ENCODE measurements around the gene TBC1D24. TPM values are rescaled to one million over a fixed set of nuclear protein-coding genes. Genes with fewer than 3 reads are reported as not detected.

TBC1D24 gene
- polyA plus RNA-seq, 1 donor (not counting 4 experiments of a cell fraction or from before 2014, with no cell fraction given) = 3.0 TPM

DNA sequence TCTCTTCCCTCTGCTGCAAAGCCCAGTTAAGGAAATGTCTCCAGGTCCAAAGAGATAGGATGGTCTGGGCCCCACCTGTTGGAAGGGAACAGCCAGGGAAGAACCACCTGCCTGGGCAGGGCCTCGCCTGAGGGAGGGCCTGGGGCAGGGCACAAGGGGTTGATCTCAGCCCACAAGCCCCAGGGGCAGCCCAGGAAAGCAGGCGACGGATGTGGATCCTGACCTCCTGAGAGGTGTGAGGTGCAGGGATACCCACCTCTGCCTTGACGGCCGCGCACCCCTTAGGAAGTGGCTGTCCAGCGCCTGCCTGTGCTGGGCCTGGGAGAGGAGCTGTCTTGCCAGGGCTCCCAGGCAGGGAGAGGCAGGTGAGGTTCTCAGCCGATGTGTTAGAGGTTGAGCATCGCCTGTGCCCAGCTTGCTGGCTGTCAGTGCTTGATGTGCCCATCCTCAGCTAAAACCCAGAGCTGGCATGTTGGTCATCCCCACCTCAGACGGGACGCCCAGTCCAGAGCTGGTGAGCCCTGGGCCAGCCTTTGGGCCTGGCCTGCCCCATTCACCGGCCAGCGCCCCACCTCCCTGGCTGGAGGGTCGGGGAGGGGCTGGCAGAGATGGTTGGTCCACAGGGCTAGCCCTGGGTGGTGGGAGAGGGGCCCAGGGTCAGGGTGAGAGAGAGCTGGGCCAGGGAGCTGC lies 55.8 kb downstream of the TBC1D24 start:
- H3K4me3 ChIP-seq (ENCODE audit: control insufficient read depth in 2 of 3, extremely low read depth in 1 of 3, insufficient read depth in 2 of 3, low read depth in 1 of 3, low read length in 3 of 3) = no peak overlapping the region
- TF ChIP-seq EZH2 (IDR thresholded peaks at IDR 0.05; ENCODE audit: low read length) = no peak
- TF ChIP-seq, protein P1, sequence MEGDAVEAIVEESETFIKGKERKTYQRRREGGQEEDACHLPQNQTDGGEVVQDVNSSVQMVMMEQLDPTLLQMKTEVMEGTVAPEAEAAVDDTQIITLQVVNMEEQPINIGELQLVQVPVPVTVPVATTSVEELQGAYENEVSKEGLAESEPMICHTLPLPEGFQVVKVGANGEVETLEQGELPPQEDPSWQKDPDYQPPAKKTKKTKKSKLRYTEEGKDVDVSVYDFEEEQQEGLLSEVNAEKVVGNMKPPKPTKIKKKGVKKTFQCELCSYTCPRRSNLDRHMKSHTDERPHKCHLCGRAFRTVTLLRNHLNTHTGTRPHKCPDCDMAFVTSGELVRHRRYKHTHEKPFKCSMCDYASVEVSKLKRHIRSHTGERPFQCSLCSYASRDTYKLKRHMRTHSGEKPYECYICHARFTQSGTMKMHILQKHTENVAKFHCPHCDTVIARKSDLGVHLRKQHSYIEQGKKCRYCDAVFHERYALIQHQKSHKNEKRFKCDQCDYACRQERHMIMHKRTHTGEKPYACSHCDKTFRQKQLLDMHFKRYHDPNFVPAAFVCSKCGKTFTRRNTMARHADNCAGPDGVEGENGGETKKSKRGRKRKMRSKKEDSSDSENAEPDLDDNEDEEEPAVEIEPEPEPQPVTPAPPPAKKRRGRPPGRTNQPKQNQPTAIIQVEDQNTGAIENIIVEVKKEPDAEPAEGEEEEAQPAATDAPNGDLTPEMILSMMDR (optimal IDR thresholded peaks at IDR 0.05 in 1 of 3, IDR thresholded peaks at IDR 0.05 in 1 of 3, conservative IDR thresholded peaks at IDR 0.05 in 1 of 3; ENCODE audit: extremely low read depth in 1 of 3, insufficient read depth in 2 of 3, low read length in 3 of 3) = no peak
- H3K9me3 ChIP-seq (ENCODE audit: control insufficient read depth, low read depth, low read length) = no peaks in the 10 kb centered on the region
- H3K9ac ChIP-seq (ENCODE audit: control insufficient read depth, extremely low read depth, insufficient read depth, low read length) = peak overlapping the region; percentile 79
- peaks cover 14% of the 10 kb centered on the region for H3K4me1 ChIP-seq (ENCODE audit: control insufficient read depth, extremely low read depth, insufficient read depth, low read length)
- peaks cover 11 to 28% of the 10 kb centered on the region in 2 experiments for H3K36me3 ChIP-seq (ENCODE audit: control insufficient read depth in 2 of 2, extremely low read depth in 1 of 2, insufficient read depth in 2 of 2, low read length in 2 of 2)
- no peaks in the 10 kb centered on the region for H3K27me3 ChIP-seq (ENCODE audit: control insufficient read depth, extremely low read depth, insufficient read depth, low read length)
- peak overlapping the region; percentile 82 for H3K4me2 ChIP-seq (ENCODE audit: control insufficient read depth, extremely low read depth, insufficient read depth, low read depth, low read length)
- H3K27ac ChIP-seq (ENCODE audit: control insufficient read depth, insufficient read depth, low read length) = peak overlapping the region; percentile 77
- FAIRE-seq = no peak
- DNase-seq (ENCODE audit: low read depth, low spot score) = no peak
- H4K20me1 ChIP-seq (ENCODE audit: control insufficient read depth, extremely low read depth, insufficient read depth, low read length) = no peaks in the 10 kb centered on the region
- dilution Hi-C loops (cut with MboI; ENCODE audit: extremely low pct_ligation_motif_present, low sequenced_read_pairs) = no loop called here
- no peak overlapping the region for H2AFZ ChIP-seq (ENCODE audit: control insufficient read depth, low read length)
- H3K79me2 ChIP-seq (ENCODE audit: control insufficient read depth, insufficient read depth, low read length) = no peaks in the 10 kb centered on the region
- no peaks in the 10 kb centered on the region for H3K9me1 ChIP-seq (ENCODE audit: control insufficient read depth, extremely low read depth, insufficient read depth, low read length)

GRCh38 chr16:2531371-2531695 lies 56.4 kb downstream of the TBC1D24 start, which contains the start of gene CEMP1:
CEMP1 (minus strand) TSS chr16:2531408; CDS start chr16:2531073, 335 bp downstream.
- peaks cover 15% of the 10 kb centered on the region for H3K4me1 ChIP-seq (ENCODE audit: control insufficient read depth, extremely low read depth, insufficient read depth, low read length)
- no peaks in the 10 kb centered on the region for H3K9me1 ChIP-seq (ENCODE audit: control insufficient read depth, extremely low read depth, insufficient read depth, low read length)
- peak within 1 kb of the TSS; percentile 69 for H2AFZ ChIP-seq (ENCODE audit: control insufficient read depth, low read length)
- H4K20me1 ChIP-seq (ENCODE audit: control insufficient read depth, extremely low read depth, insufficient read depth, low read length) = no peaks in the 10 kb centered on the region
- FAIRE-seq (peak; percentile 5), DNase-seq (ENCODE audit: low read depth, low spot score) (no peak)
- TF ChIP-seq, protein P1 (optimal IDR thresholded peaks at IDR 0.05 in 1 of 3, IDR thresholded peaks at IDR 0.05 in 1 of 3, conservative IDR thresholded peaks at IDR 0.05 in 1 of 3; ENCODE audit: extremely low read depth in 1 of 3, insufficient read depth in 2 of 3, low read length in 3 of 3) = no peak
- no peak for TF ChIP-seq EZH2 (IDR thresholded peaks at IDR 0.05; ENCODE audit: low read length)
- H3K27ac ChIP-seq (ENCODE audit: control insufficient read depth, insufficient read depth, low read length) = peak within 1 kb of the TSS; percentile 87
- no peaks in the 10 kb centered on the region for H3K79me2 ChIP-seq (ENCODE audit: control insufficient read depth, insufficient read depth, low read length)
- peaks cover 11 to 24% of the 10 kb centered on the region in 2 experiments for H3K36me3 ChIP-seq (ENCODE audit: control insufficient read depth in 2 of 2, extremely low read depth in 1 of 2, insufficient read depth in 2 of 2, low read length in 2 of 2)
- dilution Hi-C loops (cut with MboI; ENCODE audit: extremely low pct_ligation_motif_present, low sequenced_read_pairs) = no loop called here
- H3K9ac ChIP-seq (ENCODE audit: control insufficient read depth, extremely low read depth, insufficient read depth, low read length) = peak within 1 kb of the TSS; percentile 86
- H3K4me2 ChIP-seq (ENCODE audit: control insufficient read depth, extremely low read depth, insufficient read depth, low read depth, low read length) = peak within 1 kb of the TSS; percentile 93
- no peaks in the 10 kb centered on the region for H3K27me3 ChIP-seq (ENCODE audit: control insufficient read depth, extremely low read depth, insufficient read depth, low read length)
- H3K9me3 ChIP-seq (ENCODE audit: control insufficient read depth, low read depth, low read length) = no peaks in the 10 kb centered on the region
- peak within 1 kb of the TSS; percentile 48 to 76 (median 73) for H3K4me3 ChIP-seq (ENCODE audit: control insufficient read depth in 2 of 3, extremely low read depth in 1 of 3, insufficient read depth in 2 of 3, low read depth in 1 of 3, low read length in 3 of 3)
